NCI-H2107 treated with DMSO at 0.1 percent for 48 hours (cell line): Measurements from ENCODE around the gene GINS3.

Experiments used
- DNase-seq: peaks from one replicate; lab custom pipeline; 2025; ENCODE audit not compliant: unreplicated experiment; lab: John Stamatoyannopoulos, UW

Gene GINS3

GRCh38 chr16:58392215-58393137 is at the start of gene GINS3:
TSS of gene GINS3 (plus strand) at chr16:58392471. CDS start at chr16:58392602, 131 bp downstream.
- DNase-seq: peak; percentile 64

DNA sequence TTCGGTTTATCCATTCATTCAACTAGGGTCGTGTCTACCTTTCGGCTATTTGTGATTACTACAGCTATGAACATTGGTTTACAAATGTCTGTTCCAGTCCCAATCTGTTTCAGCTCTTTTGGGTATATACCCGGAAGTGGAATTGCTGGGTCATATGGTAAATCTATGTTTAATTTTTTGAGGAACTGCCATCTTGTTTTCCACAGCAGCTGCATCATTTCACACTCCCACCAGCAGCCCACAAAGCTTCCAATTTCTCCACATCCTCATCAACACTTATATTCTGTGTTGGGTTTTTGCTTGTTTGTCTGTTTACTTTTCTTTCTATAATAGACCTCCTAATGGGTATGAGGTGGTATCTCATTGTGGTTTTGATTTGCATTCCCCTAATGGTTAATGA is 48.7 kb upstream of the GINS3 start:
- DNase-seq: no peak

DNA sequence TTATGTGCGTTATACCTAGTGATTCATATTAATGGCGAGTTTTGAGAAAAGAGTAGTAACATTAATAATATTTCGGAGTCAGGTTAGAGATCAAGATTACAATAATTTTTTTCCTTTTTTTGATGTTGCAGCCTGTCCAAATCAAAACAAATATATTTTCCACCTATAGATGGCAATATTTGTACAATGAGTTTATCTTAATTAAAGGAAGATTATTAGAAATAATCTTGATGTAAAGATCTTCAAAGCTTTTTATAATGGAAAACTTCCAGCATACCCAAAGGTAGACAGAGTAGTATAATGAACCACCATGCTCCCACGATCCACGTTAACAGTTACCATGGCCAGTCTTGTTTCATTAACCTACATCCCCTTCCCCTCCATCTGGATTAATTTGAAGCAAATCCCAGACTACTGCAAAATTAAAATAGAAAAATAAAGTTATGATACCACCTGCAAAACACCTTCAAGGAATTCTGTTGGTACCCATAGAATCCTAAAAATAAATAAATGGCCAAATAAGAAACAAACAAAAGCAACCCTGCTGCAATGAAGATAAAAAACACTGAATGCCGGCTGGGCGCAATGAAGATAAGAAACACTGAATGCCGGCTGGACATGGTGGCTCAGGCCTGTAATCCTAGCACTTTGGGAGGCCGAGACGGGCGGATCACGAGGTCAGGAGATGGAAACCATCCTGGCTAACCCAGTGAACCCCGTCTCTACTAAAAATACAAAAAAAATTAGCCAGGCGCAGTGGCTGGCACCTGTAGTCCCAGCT is 46.5 kb upstream of the GINS3 start:
- no peak for DNase-seq

DNA sequence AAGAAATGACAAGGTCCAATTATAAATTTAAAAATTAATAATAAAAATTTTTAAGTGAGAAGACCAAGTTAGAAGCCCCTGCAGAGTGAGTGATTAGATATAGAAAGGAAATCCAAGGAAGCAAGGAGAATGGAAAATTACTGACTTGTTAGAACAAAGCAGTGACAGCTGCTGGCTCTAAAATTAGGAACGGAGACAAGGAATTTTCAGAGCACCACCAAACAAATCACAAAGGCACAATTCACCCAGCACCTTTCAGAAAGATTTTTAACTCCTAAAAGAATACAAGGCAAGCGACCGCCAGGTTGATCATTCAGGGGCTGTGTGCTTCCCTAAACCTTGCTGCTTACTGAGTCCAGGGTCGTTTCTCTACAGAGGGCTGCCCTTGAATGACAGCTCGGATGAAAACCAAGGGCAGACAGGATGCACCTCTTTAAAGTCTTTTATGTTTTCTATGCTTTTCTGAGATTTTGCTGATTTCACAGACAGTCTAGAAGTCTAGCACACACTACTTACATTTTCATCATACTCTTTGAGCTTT is 45.4 kb upstream of the GINS3 start:
- no peak for DNase-seq

GRCh38 chr16:58348986-58349385 is 43.3 kb upstream of the GINS3 start:
- DNase-seq: no peak

DNA sequence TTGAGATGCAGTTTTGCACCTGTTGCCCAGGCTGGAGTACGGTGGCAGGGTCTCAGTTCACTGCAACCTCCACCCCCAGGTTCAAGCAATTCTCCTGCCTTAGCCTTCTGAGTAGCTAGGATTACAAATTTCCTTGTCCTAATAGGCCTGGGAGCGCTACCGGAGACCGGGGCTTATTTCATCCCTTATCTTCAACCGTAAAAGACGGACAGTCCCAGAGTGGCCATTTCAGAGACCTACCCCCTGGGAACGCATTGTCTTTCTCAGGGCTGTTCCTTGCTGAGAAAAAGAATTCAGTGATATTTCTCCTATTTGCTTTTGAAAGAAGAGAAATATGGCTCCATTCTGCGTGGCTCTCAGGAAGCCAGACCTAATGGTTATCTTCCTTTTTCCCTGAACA is 39.6 kb upstream of the GINS3 start:
- no peak for DNase-seq

GRCh38 chr16:58360041-58360634 is 32.1 kb upstream of the GINS3 start:
- no peak for DNase-seq

DNA sequence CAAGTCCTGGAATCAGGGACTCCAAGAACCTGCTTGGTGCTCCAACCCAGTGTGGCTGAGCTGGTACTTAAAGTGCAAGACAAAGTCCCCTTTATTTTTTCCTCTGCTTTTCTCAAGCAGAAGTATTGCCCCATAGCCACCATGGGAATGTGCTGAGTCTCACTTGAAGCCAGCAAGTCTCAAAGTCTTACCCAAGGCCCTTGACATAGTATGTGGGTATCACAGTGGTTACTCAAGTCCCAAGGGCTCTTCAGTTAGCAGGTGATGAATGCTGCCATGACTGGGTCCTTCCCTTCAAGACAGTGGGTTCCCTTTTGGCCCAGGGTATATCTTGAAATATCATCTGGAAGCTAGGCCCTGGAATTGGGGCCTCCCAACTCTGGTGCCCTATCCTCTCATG is 30.5 kb upstream of the GINS3 start:
- DNase-seq: no peak

GRCh38 chr16:58363746-58364393 is 28.4 kb upstream of the GINS3 start:
- no peak for DNase-seq

GRCh38 chr16:58365623-58366022 is 26.6 kb upstream of the GINS3 start:
- DNase-seq: no peak

- DNase-seq: no peak
These were observed 25.8 kb upstream of the GINS3 start for GRCh38 chr16:58366247-58367031.

DNA sequence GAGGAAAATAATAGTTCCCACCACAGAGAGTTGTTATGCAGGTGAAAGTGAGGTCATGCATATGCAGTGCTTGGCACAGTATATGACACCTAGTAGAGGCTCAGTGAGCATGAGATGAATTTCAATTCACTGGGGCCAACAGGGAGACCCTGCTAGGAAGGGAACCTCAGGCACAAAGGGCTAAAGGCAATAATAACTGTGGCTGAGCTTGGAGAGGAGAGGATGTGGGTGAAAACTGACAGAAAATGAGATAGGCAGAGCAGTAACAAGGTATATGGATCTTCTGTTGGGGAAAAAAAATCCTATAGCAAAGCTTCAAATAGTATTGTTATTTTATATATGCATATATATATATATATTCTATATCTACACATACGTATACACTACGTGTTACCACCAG is 25.0 kb upstream of the GINS3 start:
- DNase-seq: no peak

- no peak for DNase-seq
These were observed 20.4 kb upstream of the GINS3 start for GRCh38 chr16:58371841-58372240.

- no peak for DNase-seq
These were observed 16.9 kb upstream of the GINS3 start for GRCh38 chr16:58375386-58375785.

- no peak for DNase-seq
These were observed 14.3 kb upstream of the GINS3 start for GRCh38 chr16:58377932-58378331.

DNA sequence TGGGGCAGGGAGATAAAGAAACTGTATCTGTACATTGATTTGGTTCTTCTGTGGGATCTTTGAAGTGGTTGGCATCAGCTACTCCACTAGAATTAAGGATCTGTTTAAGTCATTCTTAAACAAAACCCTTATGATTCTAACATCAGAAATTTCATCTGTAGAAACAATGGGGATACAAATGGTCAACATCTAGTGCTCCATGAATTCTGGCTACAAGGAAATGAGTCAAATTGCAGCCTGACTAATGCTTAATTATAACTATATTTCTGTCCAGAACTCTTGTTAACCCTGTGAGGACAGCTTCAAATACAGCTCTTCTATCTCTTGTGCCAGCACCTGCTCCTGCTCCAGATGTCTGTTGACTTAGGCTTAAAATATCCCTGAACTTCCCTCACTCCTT is 13.9 kb upstream of the GINS3 start:
- no peak for DNase-seq

DNA sequence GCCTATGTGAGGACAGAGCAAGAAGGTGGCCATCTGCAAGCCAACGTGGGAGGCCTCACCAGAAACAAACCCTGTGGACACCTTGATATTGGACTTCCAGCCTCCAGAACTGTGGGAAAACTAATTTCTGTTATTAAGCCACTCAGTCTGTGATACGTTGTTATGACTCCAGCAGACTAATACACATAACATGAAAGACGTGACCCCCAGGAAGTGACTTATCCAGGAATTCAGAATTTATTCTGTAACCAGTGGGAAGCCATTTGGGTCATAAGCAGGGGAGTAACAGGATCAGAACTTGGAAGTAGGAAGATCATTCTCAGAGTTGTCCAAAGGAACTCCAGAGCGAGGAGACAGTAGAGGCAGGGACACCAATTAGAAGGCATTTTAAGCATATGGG is 12.5 kb upstream of the GINS3 start:
- DNase-seq: no peak

GRCh38 chr16:58381661-58382060 is 10.6 kb upstream of the GINS3 start:
- no peak for DNase-seq

GRCh38 chr16:58384437-58385055 is 7.7 kb upstream of the GINS3 start:
- DNase-seq: no peak
